IPS-18c (cell line): ENCODE measurements around the gene SKI.

Experiments
- H3K4me3 ChIP-seq: 2 replicates; pipeline ENCODE4 v1.7.0; 2013; ENCODE audit warnings: low read depth, mild to moderate bottlenecking, low read length, moderate library complexity; ENCODE audit not compliant: insufficient read depth
- H3K9me3 ChIP-seq: one replicate; pipeline ENCODE4 v1.6.1; 2013; ENCODE audit warnings: mild to moderate bottlenecking, low read length, moderate library complexity; ENCODE audit not compliant: control insufficient read depth, insufficient read depth

SKI gene

DNA sequence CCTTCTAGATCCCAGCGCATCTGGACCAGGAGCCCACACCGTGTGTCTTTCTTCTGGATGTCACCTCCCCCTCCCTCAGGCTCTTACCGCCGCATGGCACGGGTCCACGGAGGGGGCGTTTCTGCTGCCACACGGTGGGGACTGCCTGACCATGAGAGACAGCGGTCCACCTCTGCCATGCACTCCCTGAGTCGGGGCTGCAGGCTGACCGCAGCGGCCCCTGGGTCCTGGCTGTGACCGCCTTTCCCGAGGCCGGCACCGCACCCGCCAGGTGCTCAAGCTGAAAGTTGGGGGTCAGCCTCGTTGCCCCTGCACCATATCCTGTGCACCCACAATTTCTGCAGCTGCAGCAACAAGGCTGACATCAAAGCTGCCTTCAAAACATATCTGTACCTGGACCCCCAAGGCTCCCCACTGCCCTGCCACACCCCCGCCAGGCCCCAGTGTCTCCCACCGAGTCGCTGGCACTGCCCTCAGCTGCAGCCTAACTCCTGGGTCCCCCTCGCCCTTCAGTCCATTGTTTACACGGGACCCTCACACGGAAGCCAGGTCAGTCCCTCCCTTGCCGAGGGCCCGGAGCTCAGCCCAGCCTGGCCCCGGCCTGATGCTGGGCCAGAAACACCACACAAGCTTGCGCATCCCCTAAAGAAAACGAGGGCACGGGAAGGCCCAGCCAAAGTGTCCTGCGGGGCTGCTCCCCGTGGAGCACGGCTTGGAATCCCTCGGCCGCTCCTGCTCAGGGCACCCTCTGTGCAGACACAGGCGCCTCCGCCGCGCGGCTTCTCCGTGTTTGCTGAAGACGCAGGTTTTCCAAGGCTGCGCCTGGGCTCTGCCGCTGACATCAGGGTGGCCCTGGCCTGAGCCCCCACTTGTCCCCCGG is 111.3 kb downstream of the SKI start:
- no peak overlapping the region for H3K4me3 ChIP-seq
- H3K9me3 ChIP-seq: no peaks in the 10 kb centered on the region

DNA sequence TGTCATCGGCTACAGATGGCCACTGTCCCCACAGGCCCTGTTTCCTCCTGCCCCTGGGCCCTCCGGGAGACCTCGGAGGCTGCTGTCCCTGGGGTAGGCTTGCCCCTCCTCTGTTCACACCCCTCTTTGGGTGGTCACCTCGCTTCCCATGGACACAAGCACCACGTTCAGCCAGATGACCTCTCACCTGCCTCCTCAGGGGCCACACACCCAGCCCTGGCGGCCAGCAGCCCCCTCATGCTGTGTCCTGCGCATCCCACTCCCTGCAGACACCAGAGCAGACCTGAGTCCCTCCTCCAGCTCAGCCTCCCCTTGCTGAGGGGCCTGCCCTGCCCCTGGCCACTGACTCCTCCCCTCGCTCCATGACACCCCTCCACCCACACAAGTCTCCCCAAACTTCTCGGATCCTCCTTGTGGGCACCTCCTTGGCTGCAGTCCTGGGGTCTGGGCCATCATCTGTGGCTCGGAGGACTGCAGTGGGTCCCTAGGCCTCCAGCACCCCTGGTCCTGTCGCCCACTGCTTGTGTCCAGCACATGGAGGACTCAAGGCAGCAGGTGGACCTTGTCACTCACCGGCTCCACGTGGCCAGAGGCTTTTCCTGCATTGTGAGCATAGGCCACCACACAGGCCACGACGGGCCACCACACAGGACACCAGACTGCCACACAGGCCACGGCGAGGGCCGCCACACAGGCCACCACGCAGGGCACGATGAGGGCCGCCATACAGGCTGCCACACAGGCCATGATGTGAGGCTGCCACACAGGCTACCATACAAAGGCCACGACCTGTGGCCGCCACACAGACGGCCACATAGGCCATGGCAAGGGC is 112.2 kb downstream of the SKI start:
- Histone ChIP-seq H3K4me3 (no peak overlapping the region), H3K9me3 (no peaks in the 10 kb centered on the region)

DNA sequence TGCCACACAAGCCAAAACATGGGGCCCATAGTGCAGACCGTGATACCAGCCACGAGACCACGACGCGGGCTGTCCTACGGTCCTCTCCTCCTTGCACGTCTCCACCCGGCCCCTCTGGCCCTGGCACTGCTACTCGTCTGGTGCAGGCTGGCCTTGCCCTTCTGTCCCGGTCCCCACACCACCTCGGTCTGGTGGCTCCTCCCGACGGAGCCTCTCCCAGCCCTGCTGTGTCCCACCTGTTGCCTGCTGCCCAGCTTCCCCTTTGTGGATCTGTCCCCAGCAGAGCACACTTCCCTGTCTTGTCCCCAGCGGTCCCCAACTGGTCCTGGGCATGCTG is 112.8 kb downstream of the SKI start:
- Histone ChIP-seq H3K9me3 (no peaks in the 10 kb centered on the region), H3K4me3 (no peak overlapping the region; the same call in 1 of the 2 replicates)

- Histone ChIP-seq H3K4me3 (no peak overlapping the region), H3K9me3 (no peaks in the 10 kb centered on the region)
Observed at GRCh38 chr1:2341706-2342383, 113.7 kb downstream of the SKI start.

GRCh38 chr1:2342384-2343022 is 114.4 kb downstream of the SKI start:
- Histone ChIP-seq H3K9me3 (no peaks in the 10 kb centered on the region), H3K4me3 (no peak overlapping the region)

DNA sequence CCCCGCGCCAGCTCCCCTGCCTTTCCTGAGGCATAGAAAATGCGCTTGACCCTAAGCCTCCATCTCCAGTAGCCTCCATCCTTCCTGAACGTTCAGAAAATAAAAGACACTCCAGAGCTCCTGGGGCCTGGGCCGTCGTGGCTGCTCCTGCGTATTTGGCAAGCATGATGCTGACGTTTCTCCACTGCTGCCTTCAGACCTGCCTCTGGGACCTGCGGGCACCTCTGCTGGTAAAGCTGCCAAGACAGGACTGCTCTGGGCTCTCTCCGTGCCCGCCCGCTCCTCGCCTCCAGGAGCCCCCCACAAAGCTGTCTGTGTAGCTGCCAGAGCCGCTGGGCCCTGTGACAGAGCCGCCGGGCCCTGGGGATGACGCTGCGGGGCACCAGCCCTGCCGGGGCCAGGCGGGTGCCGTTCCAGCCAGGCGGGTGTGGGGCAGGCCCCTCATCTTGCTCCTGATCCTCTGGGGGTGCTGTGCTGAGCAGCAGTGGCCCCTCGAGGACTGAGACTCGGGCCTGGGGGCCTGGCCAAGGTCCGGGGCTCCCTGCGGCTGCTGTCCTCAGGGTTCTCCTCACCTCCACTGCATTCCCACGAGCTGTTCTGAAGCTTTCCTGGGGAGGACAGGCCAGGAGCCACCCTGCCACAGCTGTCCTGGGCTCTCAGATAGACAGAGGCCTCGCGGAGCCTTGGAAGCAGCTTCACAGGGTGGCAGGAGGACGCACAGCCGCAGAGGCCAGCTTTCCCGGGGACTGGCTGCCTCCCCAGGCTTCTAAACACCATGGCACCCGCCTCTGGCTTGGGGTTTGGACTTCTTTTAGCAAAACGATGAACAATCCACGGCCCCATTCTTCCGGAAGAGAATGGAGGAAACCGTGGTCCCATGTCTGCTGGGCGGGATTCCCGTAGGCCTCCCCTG is 115.2 kb downstream of the SKI start:
- Histone ChIP-seq H3K4me3 (no peak overlapping the region), H3K9me3 (no peaks in the 10 kb centered on the region)

DNA sequence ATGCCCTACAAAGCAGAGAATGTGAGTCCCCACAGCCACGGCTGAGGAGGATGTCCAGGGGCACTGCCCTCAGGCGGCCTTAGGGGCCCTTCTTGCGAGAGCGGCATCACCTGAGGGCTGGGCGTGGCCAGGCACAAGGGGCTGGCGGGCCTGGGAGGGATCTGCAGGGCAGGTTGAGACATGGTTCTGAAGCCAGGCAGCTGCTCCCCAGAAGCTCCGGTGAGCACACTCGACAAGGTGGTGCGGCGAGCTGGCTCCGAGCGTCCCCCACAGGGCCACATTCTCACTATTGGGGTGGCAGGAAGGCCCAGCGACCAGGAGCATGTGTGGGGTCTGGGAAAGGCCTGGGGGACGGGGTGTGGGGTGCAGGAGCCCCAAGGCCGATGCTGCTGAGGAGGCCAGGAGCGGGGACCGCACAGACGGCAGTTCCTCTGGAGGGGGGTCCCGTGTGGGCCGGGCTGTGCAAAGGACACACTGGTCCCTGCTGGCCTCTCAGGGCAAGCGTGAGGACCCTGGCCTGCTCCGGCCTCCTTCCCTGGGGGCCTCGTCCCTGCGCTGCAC is 116.1 kb downstream of the SKI start:
- Histone ChIP-seq H3K9me3 (no peaks in the 10 kb centered on the region), H3K4me3 (no peak overlapping the region)

GRCh38 chr1:2344744-2345296 is 116.7 kb downstream of the SKI start:
- H3K4me3 ChIP-seq: no peak overlapping the region
- no peaks in the 10 kb centered on the region for H3K9me3 ChIP-seq

DNA sequence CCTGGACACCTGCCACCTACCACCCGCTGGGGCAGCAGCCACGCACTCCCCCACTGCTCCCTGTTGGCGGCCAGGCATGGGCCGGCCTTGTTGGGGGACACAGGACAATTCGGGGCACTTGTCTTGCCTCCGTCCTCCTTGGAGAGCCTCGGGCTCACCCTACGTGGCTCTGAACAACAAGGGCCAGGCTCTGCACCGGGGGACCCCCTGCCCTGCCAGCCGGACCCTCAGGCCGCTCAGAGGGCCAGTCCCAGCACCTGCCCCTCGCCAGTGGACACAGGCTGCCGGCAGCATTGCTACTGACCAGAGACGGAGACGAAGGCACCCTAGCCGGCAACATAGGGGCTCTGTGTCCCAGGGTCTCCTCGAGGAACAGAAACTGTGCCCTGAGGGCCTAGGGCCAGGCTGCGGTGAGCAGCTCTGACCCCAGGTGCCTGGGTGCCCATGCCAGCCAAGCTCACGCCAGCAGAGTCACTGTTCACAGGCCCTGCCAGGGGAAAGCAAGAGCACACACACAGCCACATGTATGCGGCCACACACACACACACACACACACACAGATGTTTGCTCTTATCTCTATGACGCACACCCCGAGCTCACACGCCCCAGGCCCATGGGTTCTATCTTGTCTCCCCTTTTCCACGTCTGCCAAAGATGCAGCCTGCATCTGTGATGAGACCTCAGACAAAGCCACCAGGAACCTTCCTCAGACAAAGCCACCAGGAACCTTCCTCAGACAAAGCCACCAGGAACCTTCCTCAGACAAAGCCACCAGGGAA is 117.4 kb downstream of the SKI start:
- H3K9me3 ChIP-seq: no peaks in the 10 kb centered on the region

DNA sequence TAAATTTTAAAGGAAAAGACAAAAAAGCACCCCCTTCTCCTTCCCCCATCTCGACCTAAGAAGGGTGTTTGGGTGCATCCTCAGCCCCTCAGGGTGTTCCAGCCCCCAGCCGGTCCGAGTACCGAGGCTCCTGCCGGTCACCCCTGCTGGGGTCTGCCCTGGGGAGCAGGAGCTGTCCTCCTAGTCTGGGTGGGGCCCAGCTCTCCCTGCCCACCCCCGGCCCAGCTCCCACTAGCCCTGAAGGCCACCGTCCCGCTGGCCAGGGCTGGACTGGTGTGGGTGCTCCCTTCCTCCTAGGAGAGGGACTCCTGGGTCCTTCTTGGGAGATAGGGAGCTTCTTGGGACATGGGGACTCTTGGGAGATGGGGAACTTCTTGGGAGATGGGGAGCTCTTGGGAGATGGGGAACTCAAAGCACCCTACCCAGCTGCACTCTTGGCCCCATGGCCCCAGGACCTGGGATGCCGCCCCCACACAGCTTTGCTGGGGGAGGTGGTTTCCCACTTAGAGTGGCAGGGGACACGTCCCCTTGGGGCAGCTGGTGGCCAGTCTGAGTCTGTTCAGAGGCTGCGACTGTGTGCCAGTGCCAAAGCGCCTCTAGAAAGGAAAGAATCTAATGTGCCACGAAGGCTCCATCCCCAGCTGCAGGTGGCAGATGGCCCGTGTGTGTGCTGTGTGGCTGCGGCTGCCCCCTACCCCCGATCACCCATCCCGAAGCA is 118.7 kb downstream of the SKI start:
- Histone ChIP-seq H3K9me3 (no peaks in the 10 kb centered on the region), H3K4me3 (no peak overlapping the region)

More for the DNA sequence above, 117.4 kb downstream of the SKI start:
- H3K4me3 ChIP-seq: no peak overlapping the region

- H3K9me3 ChIP-seq: no peaks in the 10 kb centered on the region
- no peak overlapping the region for H3K4me3 ChIP-seq
Observed at GRCh38 chr1:2347409-2347785, 119.3 kb downstream of the SKI start.

GRCh38 chr1:2347896-2348295 is 119.8 kb downstream of the SKI start:
- Histone ChIP-seq H3K9me3 (no peaks in the 10 kb centered on the region), H3K4me3 (no peak overlapping the region)

DNA sequence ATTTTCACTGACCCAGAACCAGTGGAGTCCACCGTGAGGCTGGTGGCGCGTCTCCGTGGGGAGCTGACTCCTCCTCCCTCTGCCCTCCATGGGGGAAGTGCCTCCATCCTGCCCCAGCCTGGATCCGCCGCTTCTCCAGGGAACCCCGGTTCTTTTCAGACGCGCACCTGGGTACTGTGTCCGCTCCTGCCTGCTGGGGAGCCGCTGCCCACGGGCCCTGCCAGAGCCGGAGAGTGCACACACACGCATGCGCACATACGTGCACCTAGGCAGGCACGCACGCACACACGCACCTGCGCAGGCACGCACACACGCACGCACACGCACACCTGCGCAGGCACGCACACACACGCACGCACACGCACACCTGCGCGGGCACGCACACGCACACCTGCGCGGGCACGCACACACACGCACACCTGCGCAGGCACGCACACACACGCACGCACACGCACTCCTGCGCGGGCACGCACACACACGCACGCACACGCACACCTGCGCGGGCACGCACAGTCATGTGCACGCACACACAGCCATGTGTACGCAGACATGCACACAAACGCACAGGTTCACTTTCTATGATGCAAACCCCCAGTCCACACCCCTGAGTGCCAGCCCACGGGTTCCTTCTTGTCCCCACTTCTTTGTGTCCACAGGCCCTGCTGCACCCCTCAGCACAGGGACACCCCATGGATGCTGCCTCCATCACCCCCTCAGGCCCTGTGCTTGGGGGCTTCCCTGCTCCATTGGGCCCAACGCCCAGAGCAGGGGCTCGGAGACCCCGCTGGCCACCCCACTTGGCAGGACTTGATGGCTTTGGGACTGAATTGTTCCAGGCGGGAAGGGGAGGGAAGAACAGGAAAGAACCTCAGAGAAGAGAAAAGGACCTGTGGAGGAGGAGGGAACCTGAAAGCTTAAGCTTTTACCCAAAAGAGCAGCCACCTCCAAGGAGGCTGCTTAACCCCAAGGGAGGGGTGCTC is 120.5 kb downstream of the SKI start:
- Histone ChIP-seq H3K4me3 (no peak overlapping the region), H3K9me3 (no peaks in the 10 kb centered on the region)

- H3K9me3 ChIP-seq: no peaks in the 10 kb centered on the region
- H3K4me3 ChIP-seq: no peak overlapping the region
Observed at GRCh38 chr1:2349806-2350205, 121.7 kb downstream of the SKI start.
